Astrocyte (in vitro differentiated cells and primary cell): ENCODE measurements around the gene ATXN2. TPM values are rescaled to one million over a fixed set of nuclear protein-coding genes. Genes with fewer than 3 reads are reported as not detected.

Source experiments
- DNase-seq: peaks from one replicate; pipeline ENCODE4 v3.0.0-alpha.2; 2010; ENCODE audit warnings: low read depth
- FAIRE-seq: peaks from 2 replicates; lab custom pipeline; 2011; peaks lifted over from hg19 to GRCh38; lab: Jason Lieb, UNC
- H2AFZ ChIP-seq: 2 replicates; pipeline ENCODE4 v1.6.0; 2012; ENCODE audit warnings: low read depth, low read length, inconsistent platforms
- H3K27ac ChIP-seq: 2 replicates; pipeline ENCODE4 v1.5.1; 2011; ENCODE audit warnings: low read depth, low read length, inconsistent platforms
- H3K27me3 ChIP-seq: 2 replicates; pipeline ENCODE4 v1.6.0; 2011; ENCODE audit warnings: low read length, inconsistent platforms; ENCODE audit not compliant: insufficient read depth
- H3K36me3 ChIP-seq: 2 replicates; pipeline ENCODE4 v1.5.1; 2011; ENCODE audit warnings: low read length, inconsistent platforms; ENCODE audit not compliant: insufficient read depth
- H3K4me1 ChIP-seq: 2 replicates; pipeline ENCODE4 v1.5.1; 2011; ENCODE audit warnings: low read length, inconsistent platforms; ENCODE audit not compliant: insufficient read depth
- H3K4me2 ChIP-seq: 2 replicates; pipeline ENCODE4 v1.6.0; 2012; ENCODE audit warnings: low read length, inconsistent platforms
- H3K4me3 ChIP-seq: 2 replicates; pipeline ENCODE4 v1.5.1; 2011; ENCODE audit warnings: low read depth, mild to moderate bottlenecking, low read length, inconsistent platforms; ENCODE audit not compliant: insufficient read depth
- H3K79me2 ChIP-seq: 2 replicates; pipeline ENCODE4 v1.6.0; 2012; ENCODE audit warnings: mild to moderate bottlenecking, low read length, inconsistent platforms; ENCODE audit not compliant: insufficient read depth
- H3K9ac ChIP-seq: 2 replicates; pipeline ENCODE4 v1.6.0; 2012; ENCODE audit warnings: mild to moderate bottlenecking, low read length, inconsistent platforms
- H3K9me3 ChIP-seq: 2 replicates; pipeline ENCODE4 v1.5.1; 2012; ENCODE audit warnings: low read depth, mild to moderate bottlenecking, low read length, inconsistent platforms; ENCODE audit not compliant: insufficient read depth
- H4K20me1 ChIP-seq: 2 replicates; pipeline ENCODE4 v1.6.0; 2012; ENCODE audit warnings: low read length, inconsistent platforms; ENCODE audit not compliant: insufficient read depth
- H3K27ac Mint-ChIP-seq: one replicate; pipeline ENCODE4 v1.8.0; 2021; ENCODE audit warnings: mild to moderate bottlenecking, mixed read lengths; ENCODE audit not compliant: unreplicated experiment
- H3K27me3 Mint-ChIP-seq: one replicate; pipeline ENCODE4 v1.8.0; 2021; ENCODE audit warnings: low read depth, mixed read lengths; ENCODE audit not compliant: unreplicated experiment
- H3K36me3 Mint-ChIP-seq: one replicate; pipeline ENCODE4 v1.8.0; 2021; ENCODE audit warnings: low read depth, mixed read lengths; ENCODE audit not compliant: unreplicated experiment
- H3K4me1 Mint-ChIP-seq: one replicate; pipeline ENCODE4 v1.8.0; 2021; ENCODE audit warnings: low read depth, mixed read lengths; ENCODE audit not compliant: unreplicated experiment
- H3K4me3 Mint-ChIP-seq: one replicate; pipeline ENCODE4 v1.8.0; 2021; ENCODE audit warnings: mild to moderate bottlenecking, moderate library complexity, mixed read lengths; ENCODE audit not compliant: unreplicated experiment
- H3K9me3 Mint-ChIP-seq: one replicate; pipeline ENCODE4 v1.8.0; 2021; ENCODE audit warnings: mild to moderate bottlenecking, mixed read lengths; ENCODE audit not compliant: unreplicated experiment
- CTCF ChIP-seq: IDR thresholded peaks from 2 replicates; pipeline ENCODE4 v1.5.1; 2011; ENCODE audit warnings: low read depth, mild to moderate bottlenecking, inconsistent platforms, low read length, moderate library complexity; ENCODE audit not compliant: insufficient read depth
- EZH2 ChIP-seq: IDR thresholded peaks from 2 replicates; pipeline ENCODE4 v1.6.1; 2012; ENCODE audit warnings: mild to moderate bottlenecking, low read length, inconsistent platforms; ENCODE audit not compliant: insufficient read depth
- total RNA-seq: library from RNA; stranded (reverse); gene quantifications from 2 replicates; pipeline ENCODE4 v1.2.1, GENCODE V29; 2021

Gene ATXN2
- total RNA-seq, 1 donor from 2014 or later, result 58.0 TPM

- peaks cover 27% of the 10 kb centered on the region for H4K20me1 ChIP-seq
- peaks cover 5% of the 10 kb centered on the region for H3K79me2 ChIP-seq
- no peak overlapping the region for H3K4me3 Mint-ChIP-seq
- H3K36me3 Mint-ChIP-seq, result peaks cover 8% of the 10 kb centered on the region
- no peak overlapping the region for H3K27ac ChIP-seq
- peak overlapping the region; percentile 23 for H3K27ac Mint-ChIP-seq
- H3K4me1 Mint-ChIP-seq, result peaks cover 5% of the 10 kb centered on the region
- no peak overlapping the region for H3K9ac ChIP-seq
- H3K27me3 Mint-ChIP-seq, result no peaks in the 10 kb centered on the region
- peaks cover 3% of the 10 kb centered on the region for H3K4me1 ChIP-seq
- TF ChIP-seq EZH2, result no peak
- TF ChIP-seq CTCF, result no peak
- FAIRE-seq (no peak), DNase-seq (no peak)
- peaks cover 9% of the 10 kb centered on the region for H3K36me3 ChIP-seq
- no peaks in the 10 kb centered on the region for H3K27me3 ChIP-seq
- no peaks in the 10 kb centered on the region for H3K9me3 Mint-ChIP-seq
- no peak overlapping the region for H3K4me2 ChIP-seq
- no peak overlapping the region for H2AFZ ChIP-seq
- H3K9me3 ChIP-seq, result no peaks in the 10 kb centered on the region
- no peak overlapping the region for H3K4me3 ChIP-seq
These were observed 127.9 kb downstream of the ATXN2 start for GRCh38 chr12:111471236-111471635.

- H3K9me3 ChIP-seq, result no peaks in the 10 kb centered on the region
- Mint-ChIP-seq H3K9me3 (no peaks in the 10 kb centered on the region), H3K36me3 (peaks cover 8% of the 10 kb centered on the region), H3K4me3 (no peak overlapping the region), H3K27me3 (no peaks in the 10 kb centered on the region), H3K27ac (no peak overlapping the region), H3K4me1 (peaks cover 5% of the 10 kb centered on the region)
- H3K4me3 ChIP-seq, result no peak overlapping the region
- H3K27ac ChIP-seq, result peak overlapping the region; percentile 47
- peaks cover 20% of the 10 kb centered on the region for H4K20me1 ChIP-seq
- no peak for FAIRE-seq
- H3K79me2 ChIP-seq, result peaks cover 10% of the 10 kb centered on the region
- TF ChIP-seq CTCF (no peak), EZH2 (no peak)
- no peak overlapping the region for H3K4me2 ChIP-seq
- no peak overlapping the region for H3K9ac ChIP-seq
- H3K36me3 ChIP-seq, result peaks cover 8% of the 10 kb centered on the region
- H2AFZ ChIP-seq, result no peak overlapping the region
- no peaks in the 10 kb centered on the region for H3K27me3 ChIP-seq
- no peak for DNase-seq
- peaks cover 3% of the 10 kb centered on the region for H3K4me1 ChIP-seq
These were observed 129.7 kb downstream of the ATXN2 start for GRCh38 chr12:111469401-111469800.

DNA sequence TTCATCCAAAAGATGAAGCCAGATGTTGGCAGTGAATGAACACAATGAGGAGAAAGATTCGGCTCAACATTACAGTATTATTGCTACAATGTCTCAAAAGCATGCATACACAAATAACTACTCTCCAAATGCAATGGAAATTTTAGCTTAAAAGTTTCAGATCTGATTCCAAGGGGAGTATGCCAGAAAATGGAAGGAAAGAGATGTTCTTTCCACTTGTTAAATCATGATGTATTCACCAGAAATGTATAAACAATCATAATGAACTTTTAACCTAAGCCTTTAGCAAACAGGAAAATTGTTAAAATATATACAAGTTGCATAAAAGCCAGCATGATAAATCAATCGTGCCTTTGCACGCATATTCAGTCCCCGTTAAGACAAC is 131.3 kb downstream of the ATXN2 start:
- DNase-seq (no peak), FAIRE-seq (no peak)
- Histone ChIP-seq H3K79me2 (peaks cover 9% of the 10 kb centered on the region), H3K9ac (no peak overlapping the region), H3K4me3 (no peak overlapping the region), H4K20me1 (peaks cover 16% of the 10 kb centered on the region), H3K36me3 (peaks cover 10% of the 10 kb centered on the region), H3K4me2 (no peak overlapping the region), H2AFZ (no peak overlapping the region), H3K9me3 (no peaks in the 10 kb centered on the region), H3K27ac (no peak overlapping the region), H3K27me3 (no peaks in the 10 kb centered on the region), H3K4me1 (peaks cover 3% of the 10 kb centered on the region)
- Mint-ChIP-seq H3K27me3 (no peaks in the 10 kb centered on the region), H3K27ac (no peak overlapping the region), H3K9me3 (no peaks in the 10 kb centered on the region), H3K4me1 (peaks cover 5% of the 10 kb centered on the region), H3K36me3 (peaks cover 6% of the 10 kb centered on the region), H3K4me3 (no peak overlapping the region)
- no peak for TF ChIP-seq EZH2
- TF ChIP-seq CTCF, result no peak
